ENCODE results near the gene DPH2. TPM values are rescaled to one million over a fixed set of nuclear protein-coding genes. Genes with fewer than 3 reads are reported as not detected.

DPH2 gene
- total and polyA plus RNA-seq, 10 of the 15 experiments (the other 5 are each of a cell fraction or from before 2014, with no cell fraction given), result 13.1 to 82.9 (median 52.0) TPM

DNA sequence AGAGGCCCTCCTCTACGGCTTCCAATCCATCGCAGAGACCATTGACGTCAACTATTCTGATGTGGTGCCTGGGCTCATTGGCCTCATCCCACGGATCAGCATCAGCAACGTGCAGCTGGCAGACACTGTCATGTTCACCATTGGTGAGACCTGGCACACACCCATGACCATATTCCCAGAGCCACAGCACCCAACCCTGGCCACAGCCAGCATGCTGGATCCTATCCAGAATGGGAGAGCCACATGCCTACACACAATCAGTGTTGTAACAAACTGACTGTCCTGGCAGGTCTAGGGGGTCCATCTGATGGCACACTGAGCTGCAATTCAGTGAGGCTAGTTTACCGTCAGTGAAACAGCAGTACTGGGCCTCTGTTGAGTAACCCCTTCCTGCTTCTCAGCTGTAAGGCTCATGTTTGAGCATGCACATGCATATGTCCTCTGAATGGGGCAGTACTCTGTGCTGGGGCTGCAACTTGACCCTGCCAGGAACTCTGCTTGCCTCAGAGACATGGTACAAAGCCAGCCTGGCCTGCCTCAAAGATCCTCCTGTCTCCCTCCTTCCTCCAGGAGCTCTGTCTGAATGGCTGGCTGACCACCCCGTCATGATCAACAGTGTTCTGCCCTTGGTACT lies 12.3 kb upstream of the DPH2 start:
- BruUV-seq (replicated peaks), result no TSS peak
- H4K20me1 ChIP-seq (ENCODE audit: control insufficient read depth, insufficient read depth), result no peaks in the 10 kb centered on the region
- ATAC-seq (no peak), FAIRE-seq (no peak), DNase-seq (ENCODE audit: low read depth, low spot score) (no peak)
- H3K9ac ChIP-seq (ENCODE audit: control insufficient read depth, insufficient read depth, low read length), result no peak overlapping the region
- TF ChIP-seq KAT2A (conservative IDR thresholded peaks at IDR 0.05; ENCODE audit: control insufficient read depth, low read depth, low read length), result no peak
- no peak for TF ChIP-seq POLR2A (IDR thresholded peaks at IDR 0.05; ENCODE audit: low read depth, low read length)
- TF ChIP-seq HSF1 (IDR thresholded peaks at IDR 0.05; ENCODE audit: low read depth, low read length), result no peak
- TF ChIP-seq, protein P1, sequence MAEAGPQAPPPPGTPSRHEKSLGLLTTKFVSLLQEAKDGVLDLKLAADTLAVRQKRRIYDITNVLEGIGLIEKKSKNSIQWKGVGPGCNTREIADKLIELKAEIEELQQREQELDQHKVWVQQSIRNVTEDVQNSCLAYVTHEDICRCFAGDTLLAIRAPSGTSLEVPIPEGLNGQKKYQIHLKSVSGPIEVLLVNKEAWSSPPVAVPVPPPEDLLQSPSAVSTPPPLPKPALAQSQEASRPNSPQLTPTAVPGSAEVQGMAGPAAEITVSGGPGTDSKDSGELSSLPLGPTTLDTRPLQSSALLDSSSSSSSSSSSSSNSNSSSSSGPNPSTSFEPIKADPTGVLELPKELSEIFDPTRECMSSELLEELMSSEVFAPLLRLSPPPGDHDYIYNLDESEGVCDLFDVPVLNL (IDR thresholded peaks at IDR 0.05; ENCODE audit: low read depth, low read length), result no peak
- no peak for TF ChIP-seq CBX3 (IDR thresholded peaks at IDR 0.05; ENCODE audit: borderline replicate concordance, low read depth)
- TF ChIP-seq NR2C2 (IDR thresholded peaks at IDR 0.05; ENCODE audit: borderline replicate concordance, control insufficient read depth, insufficient read length, low read depth), result no peak
- no peak for TF ChIP-seq NRF1 (conservative IDR thresholded peaks at IDR 0.05; ENCODE audit: low read depth, low read length)
- no peak for TF ChIP-seq SRF (IDR thresholded peaks at IDR 0.05; ENCODE audit: low read depth in 2 of 2, low read length in 2 of 2)
- no peak for TF ChIP-seq ZBED1 (IDR thresholded peaks at IDR 0.05; ENCODE audit: borderline replicate concordance)
- TF ChIP-seq GABPA (IDR thresholded peaks at IDR 0.05; ENCODE audit: low read depth), result no peak
- TF ChIP-seq, protein P2, sequence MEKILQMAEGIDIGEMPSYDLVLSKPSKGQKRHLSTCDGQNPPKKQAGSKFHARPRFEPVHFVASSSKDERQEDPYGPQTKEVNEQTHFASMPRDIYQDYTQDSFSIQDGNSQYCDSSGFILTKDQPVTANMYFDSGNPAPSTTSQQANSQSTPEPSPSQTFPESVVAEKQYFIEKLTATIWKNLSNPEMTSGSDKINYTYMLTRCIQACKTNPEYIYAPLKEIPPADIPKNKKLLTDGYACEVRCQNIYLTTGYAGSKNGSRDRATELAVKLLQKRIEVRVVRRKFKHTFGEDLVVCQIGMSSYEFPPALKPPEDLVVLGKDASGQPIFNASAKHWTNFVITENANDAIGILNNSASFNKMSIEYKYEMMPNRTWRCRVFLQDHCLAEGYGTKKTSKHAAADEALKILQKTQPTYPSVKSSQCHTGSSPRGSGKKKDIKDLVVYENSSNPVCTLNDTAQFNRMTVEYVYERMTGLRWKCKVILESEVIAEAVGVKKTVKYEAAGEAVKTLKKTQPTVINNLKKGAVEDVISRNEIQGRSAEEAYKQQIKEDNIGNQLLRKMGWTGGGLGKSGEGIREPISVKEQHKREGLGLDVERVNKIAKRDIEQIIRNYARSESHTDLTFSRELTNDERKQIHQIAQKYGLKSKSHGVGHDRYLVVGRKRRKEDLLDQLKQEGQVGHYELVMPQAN (conservative IDR thresholded peaks at IDR 0.05), result no peak
- no peak for TF ChIP-seq CHD4 (IDR thresholded peaks at IDR 0.05)
- no peak for TF ChIP-seq RAD51 (IDR thresholded peaks at IDR 0.05)
- TF ChIP-seq, protein P3, sequence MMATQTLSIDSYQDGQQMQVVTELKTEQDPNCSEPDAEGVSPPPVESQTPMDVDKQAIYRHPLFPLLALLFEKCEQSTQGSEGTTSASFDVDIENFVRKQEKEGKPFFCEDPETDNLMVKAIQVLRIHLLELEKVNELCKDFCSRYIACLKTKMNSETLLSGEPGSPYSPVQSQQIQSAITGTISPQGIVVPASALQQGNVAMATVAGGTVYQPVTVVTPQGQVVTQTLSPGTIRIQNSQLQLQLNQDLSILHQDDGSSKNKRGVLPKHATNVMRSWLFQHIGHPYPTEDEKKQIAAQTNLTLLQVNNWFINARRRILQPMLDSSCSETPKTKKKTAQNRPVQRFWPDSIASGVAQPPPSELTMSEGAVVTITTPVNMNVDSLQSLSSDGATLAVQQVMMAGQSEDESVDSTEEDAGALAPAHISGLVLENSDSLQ (IDR thresholded peaks at IDR 0.05), result no peak
- TF ChIP-seq FOS (IDR thresholded peaks at IDR 0.05; ENCODE audit: borderline replicate concordance, extremely low read depth, insufficient read length), result no peak
- TF ChIP-seq ZNF274 (IDR thresholded peaks at IDR 0.05; ENCODE audit: insufficient read depth, insufficient read length), result no peak
- H3K27me3 ChIP-seq (replicated peaks in 1 of 2; ENCODE audit: control insufficient read depth in 2 of 2, insufficient read depth in 2 of 2, low read length in 1 of 2), result no peaks in the 10 kb centered on the region
- no peak overlapping the region for H3K4me3 ChIP-seq
- no peaks in the 10 kb centered on the region for H3K4me1 ChIP-seq (ENCODE audit: control insufficient read depth, insufficient read depth, low read length)
- H3K36me3 ChIP-seq (ENCODE audit: control insufficient read depth in 2 of 2, insufficient read depth in 2 of 2, low read length in 1 of 2), result peaks cover 0 to 12% of the 10 kb centered on the region in 2 experiments; a peak in 1 of 4 replicates
- ChIA-PET RAD21 (ENCODE audit: unreplicated experiment) (no interaction called here), SMC1A (ENCODE audit: uncharacterized antibody, unreplicated experiment) (no interaction called here), POLR2A (no interaction called here), CTCF (interaction anchor here (1.6 to 1.9 kb wide), 2 partner anchors 12 to 22 kb away, joined by 3 to 6 read pairs; no protein-coding TSS in a partner anchor)
- no peaks in the 10 kb centered on the region for H3K79me2 ChIP-seq (ENCODE audit: control insufficient read depth, insufficient read depth, low read length)
- no peak overlapping the region for H3K4me2 ChIP-seq (ENCODE audit: control insufficient read depth, insufficient read depth)
- H3K27ac ChIP-seq (ENCODE audit: control insufficient read depth, insufficient read depth), result no peak overlapping the region
- 80% methylated on average over 7 of the region's 7 CpGs for WGBS (ENCODE audit: insufficient coverage, insufficient replicate concordance, low lambda C conversion rate, missing lambda C conversion rate)
- no peak overlapping the region for H2AFZ ChIP-seq (ENCODE audit: control insufficient read depth, low read depth, low read length)
- in situ Hi-C loops (cut with MboI), result no loop called here
- H3K9me3 ChIP-seq (replicated peaks; ENCODE audit: control insufficient read depth, insufficient read depth, low read length), result no peaks in the 10 kb centered on the region
- intact Hi-C loops (cut with micrococcal nuclease; ENCODE audit: unreplicated experiment), result no loop called here

Measured in GM12878 (cell line).